ENCODE measurements around the gene GALNTL6. TPM values are rescaled to one million over a fixed set of nuclear protein-coding genes. Genes with fewer than 3 reads are reported as not detected.
A peak's percentile ranks its signal among the peaks of the same experiment; 100 is the strongest.

GALNTL6 gene
- total RNA-seq, 1 donor from 2014 or later, result not detected

DNA sequence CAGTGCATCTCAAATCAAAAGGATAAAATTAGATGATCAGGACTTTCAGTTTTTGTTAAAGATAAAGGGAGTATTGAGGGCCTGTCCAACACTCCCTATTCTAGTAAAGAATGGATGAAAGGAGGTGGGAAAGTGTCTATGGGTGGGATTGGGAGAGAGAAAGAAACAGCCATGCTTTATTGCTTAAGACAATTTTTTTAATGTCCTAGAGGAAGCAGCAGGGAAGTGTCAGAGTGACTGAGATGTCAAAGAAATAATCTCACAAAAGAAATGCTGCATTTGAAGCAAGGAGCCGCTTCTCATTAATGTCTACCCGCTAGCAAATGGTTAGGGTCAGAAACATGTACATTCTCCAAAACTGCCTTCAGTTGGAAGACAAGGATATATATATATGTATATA, 1238.0 kb downstream of the GALNTL6 start:
- Histone ChIP-seq H3K27me3 (ENCODE audit: control insufficient read depth, insufficient read depth, low read length) (no peaks in the 10 kb centered on the region), H3K36me3 (ENCODE audit: control insufficient read depth, insufficient read depth, low read length) (no peaks in the 10 kb centered on the region), H3K4me3 (ENCODE audit: low read depth, low read length) (no peak overlapping the region)
- DNase-seq (ENCODE audit: low read depth), result no peak
- FAIRE-seq, result no peak
- TF ChIP-seq, protein P1, sequence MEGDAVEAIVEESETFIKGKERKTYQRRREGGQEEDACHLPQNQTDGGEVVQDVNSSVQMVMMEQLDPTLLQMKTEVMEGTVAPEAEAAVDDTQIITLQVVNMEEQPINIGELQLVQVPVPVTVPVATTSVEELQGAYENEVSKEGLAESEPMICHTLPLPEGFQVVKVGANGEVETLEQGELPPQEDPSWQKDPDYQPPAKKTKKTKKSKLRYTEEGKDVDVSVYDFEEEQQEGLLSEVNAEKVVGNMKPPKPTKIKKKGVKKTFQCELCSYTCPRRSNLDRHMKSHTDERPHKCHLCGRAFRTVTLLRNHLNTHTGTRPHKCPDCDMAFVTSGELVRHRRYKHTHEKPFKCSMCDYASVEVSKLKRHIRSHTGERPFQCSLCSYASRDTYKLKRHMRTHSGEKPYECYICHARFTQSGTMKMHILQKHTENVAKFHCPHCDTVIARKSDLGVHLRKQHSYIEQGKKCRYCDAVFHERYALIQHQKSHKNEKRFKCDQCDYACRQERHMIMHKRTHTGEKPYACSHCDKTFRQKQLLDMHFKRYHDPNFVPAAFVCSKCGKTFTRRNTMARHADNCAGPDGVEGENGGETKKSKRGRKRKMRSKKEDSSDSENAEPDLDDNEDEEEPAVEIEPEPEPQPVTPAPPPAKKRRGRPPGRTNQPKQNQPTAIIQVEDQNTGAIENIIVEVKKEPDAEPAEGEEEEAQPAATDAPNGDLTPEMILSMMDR (IDR thresholded peaks at IDR 0.05; ENCODE audit: insufficient read depth, low read length, severe bottlenecking), result no peak

DNA sequence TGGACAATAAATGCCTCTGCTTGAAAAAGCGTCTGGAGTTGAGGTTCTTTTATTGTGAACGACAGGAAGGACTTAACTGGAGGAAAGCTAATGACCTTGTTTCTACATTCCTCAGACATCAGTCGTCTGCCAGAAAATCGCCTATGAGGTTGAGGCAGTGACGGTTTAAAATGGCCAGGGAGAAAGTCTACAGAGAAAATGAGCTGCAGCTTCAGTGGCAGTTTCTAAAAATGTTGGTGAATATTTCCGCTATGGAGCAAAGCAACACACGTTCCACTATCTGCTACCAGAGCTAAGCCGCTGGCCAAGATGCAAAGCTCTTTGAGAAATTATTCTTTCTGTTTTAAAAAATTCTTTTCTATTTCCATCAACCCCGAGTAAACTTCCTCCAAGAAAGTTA, 1238.5 kb downstream of the GALNTL6 start:
- DNase-seq (ENCODE audit: low read depth) (no peak), FAIRE-seq (no peak)
- no peak overlapping the region for H3K4me3 ChIP-seq (ENCODE audit: low read depth, low read length)

DNA sequence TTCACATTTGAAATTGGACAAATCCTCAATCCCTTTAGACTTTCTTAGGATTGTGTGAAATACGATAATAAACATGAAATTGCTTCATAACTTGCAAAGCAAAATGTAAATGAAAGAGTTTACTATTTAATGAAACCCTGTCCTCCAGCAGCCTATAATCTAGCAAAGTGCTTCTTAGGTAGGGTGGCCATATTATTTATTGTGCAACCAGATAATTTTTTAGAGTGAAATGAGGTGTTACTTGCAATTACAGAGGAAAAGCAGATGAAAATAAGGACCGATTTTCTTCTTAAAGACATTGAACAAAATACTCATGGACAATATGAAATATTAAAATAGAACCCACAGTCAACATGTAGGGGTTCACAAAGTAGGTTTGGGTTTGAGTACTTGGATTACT, 1239.2 kb downstream of the GALNTL6 start:
- H3K4me3 ChIP-seq (ENCODE audit: low read depth, low read length), result no peak overlapping the region
- H3K27me3 ChIP-seq (ENCODE audit: control insufficient read depth, insufficient read depth, low read length), result no peaks in the 10 kb centered on the region
- no peak for DNase-seq (ENCODE audit: low read depth)
- TF ChIP-seq, protein P1 (IDR thresholded peaks at IDR 0.05; ENCODE audit: insufficient read depth, low read length, severe bottlenecking), result no peak
- FAIRE-seq, result no peak
- H3K36me3 ChIP-seq (ENCODE audit: control insufficient read depth, insufficient read depth, low read length), result no peaks in the 10 kb centered on the region

More for the DNA sequence above, 1238.5 kb downstream of the GALNTL6 start:
- Histone ChIP-seq H3K36me3 (ENCODE audit: control insufficient read depth, insufficient read depth, low read length) (no peaks in the 10 kb centered on the region), H3K27me3 (ENCODE audit: control insufficient read depth, insufficient read depth, low read length) (no peaks in the 10 kb centered on the region)
- TF ChIP-seq, protein P1 (IDR thresholded peaks at IDR 0.05; ENCODE audit: insufficient read depth, low read length, severe bottlenecking), result no peak

DNA sequence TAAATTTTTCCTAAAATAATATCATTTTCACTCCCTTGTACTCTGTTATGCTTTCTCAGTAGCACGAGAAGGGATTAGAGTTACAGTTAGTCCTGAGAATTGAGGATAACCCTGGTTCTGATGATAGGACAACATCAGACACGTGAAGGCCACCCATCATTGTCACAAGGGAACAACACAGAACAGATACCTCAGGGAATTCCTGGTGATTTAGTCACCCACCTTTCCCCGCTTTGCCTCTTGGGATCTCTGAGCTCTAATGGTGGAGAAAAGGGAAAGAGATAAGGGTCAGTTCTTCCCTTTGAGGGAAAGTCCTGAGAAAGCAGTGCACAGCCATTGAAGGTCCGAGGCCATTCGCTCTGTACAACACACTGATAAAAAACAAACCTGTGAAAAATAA, 1243.1 kb downstream of the GALNTL6 start:
- TF ChIP-seq, protein P1 (IDR thresholded peaks at IDR 0.05; ENCODE audit: insufficient read depth, low read length, severe bottlenecking), result no peak
- H3K4me3 ChIP-seq (ENCODE audit: low read depth, low read length), result no peak overlapping the region
- no peaks in the 10 kb centered on the region for H3K36me3 ChIP-seq (ENCODE audit: control insufficient read depth, insufficient read depth, low read length)
- H3K27me3 ChIP-seq (ENCODE audit: control insufficient read depth, insufficient read depth, low read length), result no peaks in the 10 kb centered on the region
- FAIRE-seq (no peak), DNase-seq (ENCODE audit: low read depth) (no peak)

DNA sequence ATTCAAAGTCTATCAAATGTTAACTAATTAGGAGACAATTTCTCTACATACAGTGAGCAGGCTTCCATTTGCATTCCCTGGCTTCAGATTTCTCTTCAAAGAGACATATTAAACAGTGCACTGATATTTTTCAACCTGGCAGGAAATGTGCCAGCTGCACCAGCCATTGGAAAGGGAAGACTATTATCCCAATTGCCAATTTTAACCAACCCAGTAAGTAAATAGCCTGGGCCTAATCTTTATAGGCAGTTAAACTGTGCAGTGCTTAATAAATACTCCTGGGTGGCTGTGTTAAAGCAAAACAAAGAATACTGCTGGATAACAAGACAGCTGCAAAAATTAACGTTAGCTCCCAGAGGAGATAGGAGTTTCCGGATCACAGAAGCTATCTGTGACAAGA, 1243.5 kb downstream of the GALNTL6 start:
- Histone ChIP-seq H3K27me3 (ENCODE audit: control insufficient read depth, insufficient read depth, low read length) (no peaks in the 10 kb centered on the region), H3K36me3 (ENCODE audit: control insufficient read depth, insufficient read depth, low read length) (no peaks in the 10 kb centered on the region), H3K4me3 (ENCODE audit: low read depth, low read length) (no peak overlapping the region)
- no peak for DNase-seq (ENCODE audit: low read depth)
- FAIRE-seq, result no peak
- TF ChIP-seq, protein P1 (IDR thresholded peaks at IDR 0.05; ENCODE audit: insufficient read depth, low read length, severe bottlenecking), result no peak

DNA sequence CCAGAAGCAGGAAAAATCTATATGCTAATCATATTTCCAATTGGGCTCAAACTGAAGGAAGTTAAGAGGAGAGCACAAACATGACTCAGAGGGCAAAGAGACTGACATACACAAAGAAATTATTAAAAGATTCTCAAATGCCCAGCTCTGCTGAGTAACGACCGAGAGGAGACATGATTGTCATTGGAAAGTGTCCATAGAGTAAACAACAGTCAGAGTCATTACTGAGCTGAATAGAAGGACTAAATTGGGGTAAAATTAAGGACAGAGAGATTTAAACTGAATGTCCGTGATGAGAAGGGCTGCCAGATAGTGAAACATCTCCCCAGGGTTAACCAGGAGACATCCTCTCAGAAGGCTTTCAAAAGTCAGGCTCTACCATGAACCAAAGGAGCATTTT, 1244.2 kb downstream of the GALNTL6 start:
- TF ChIP-seq, protein P1 (IDR thresholded peaks at IDR 0.05; ENCODE audit: insufficient read depth, low read length, severe bottlenecking), result no peak
- peak; percentile 25 for DNase-seq (ENCODE audit: low read depth)
- FAIRE-seq, result no peak
- no peaks in the 10 kb centered on the region for H3K36me3 ChIP-seq (ENCODE audit: control insufficient read depth, insufficient read depth, low read length)
- no peak overlapping the region for H3K4me3 ChIP-seq (ENCODE audit: low read depth, low read length)
- no peaks in the 10 kb centered on the region for H3K27me3 ChIP-seq (ENCODE audit: control insufficient read depth, insufficient read depth, low read length)
